NB4 (cell line): ENCODE results near the gene PRAMEF1.

ENCODE experiments used
- CTCF ChIP-seq: IDR thresholded peaks from one replicate; pipeline ENCODE4 v1.5.1; 2012; ENCODE audit warnings: low read depth, low read length
- MAX ChIP-seq: IDR thresholded peaks from 2 replicates; pipeline ENCODE4 v1.6.1; 2011; ENCODE audit warnings: low read depth, low read length
- POLR2A ChIP-seq: IDR thresholded peaks from 2 replicates; pipeline ENCODE4 v1.6.1; 2011; ENCODE audit warnings: mild to moderate bottlenecking; ENCODE audit not compliant: insufficient read length; ENCODE audit errors: extremely low read depth

GRCh38 chr1:12748778-12749355 is 42.3 kb upstream of the PRAMEF1 start:
- TF ChIP-seq CTCF (no peak), POLR2A (no peak), MAX (no peak)
